Thyroid gland (tissue), 4 donors: ENCODE measurements around the gene PLB1.

Source experiments
- CTCF ChIP-seq, 6 experiments: fragments of 200-600 bp in 3 of 6; fragments of 450-650 bp in 3 of 6; sonication (generic) in 3 of 6; IDR thresholded peaks; one replicate each; pipeline ENCODE4 v1.5.1; 2016 to 2019; ENCODE audit warnings: antibody characterized with exemption in 6 of 6, mild to moderate bottlenecking in 2 of 6, inconsistent platforms in 1 of 6, moderate library complexity in 1 of 6
- POLR2A ChIP-seq, 2 donors: fragments of 450-650 bp; IDR thresholded peaks; one replicate each; pipeline ENCODE4 v1.6.1; 2017; ENCODE audit warnings: antibody characterized with exemption in 2 of 2, mild to moderate bottlenecking in 2 of 2, moderate library complexity in 1 of 2

GRCh38 chr2:28628987-28629386 is 133.1 kb downstream of the PLB1 start:
- TF ChIP-seq CTCF (IDR thresholded peaks at IDR 0.05) (no peak), POLR2A (IDR thresholded peaks at IDR 0.05) (no peak)
